K562 (cell line): Measurements from ENCODE around the gene SNAPC3. TPM values are rescaled to one million over a fixed set of nuclear protein-coding genes. Genes with fewer than 3 reads are reported as not detected.

Experiments
- ATAC-seq: fragments of 200-7000 bp; cut with Tn5 transposase; 3 replicates; pipeline ENCODE4 v1.9.1; 2020; ENCODE audit warnings: moderate library complexity
- BruUV-seq: library from RNA; stranded (reverse); fragments of 400-500 nt; replicated peaks from 2 replicates; lab custom pipeline; 2021; lab: Mats Ljungman, UMichigan
- CTCF ChIA-PET: fragments of 300-600 bp; formaldehyde crosslinking; extraction: SDS; loops from one replicate; lab custom pipeline; 2021; ENCODE audit warnings: low intra/inter-chr PET ratio; lab: Yijun Ruan, JAX
- POLR2A ChIA-PET: fragments of 300-600, 350-650 bp; sonication (Branson Sonifier 250); formaldehyde crosslinking; extraction: SDS; loops from one replicate; lab custom pipeline; 2021; ENCODE audit warnings: antibody characterized with exemption, inconsistent platforms; lab: Yijun Ruan, JAX
- DNase-seq, 4 experiments: peaks; one replicate each; pipeline versions ENCODE4 v3.0.0 to v3.0.0-alpha.2; 2011 to 2018; ENCODE audit warnings: low spot score in 3 of 4, mixed read lengths in 3 of 4; ENCODE audit errors: extremely low read depth in 1 of 4
- FAIRE-seq: peaks from 2 replicates; lab custom pipeline; 2011; peaks lifted over from hg19 to GRCh38; lab: Jason Lieb, UNC
- H2AFZ ChIP-seq: 2 replicates; pipeline ENCODE4 v1.6.0; 2011; ENCODE audit warnings: low read depth, low read length, control low read depth, inconsistent platforms
- H3K27ac ChIP-seq: fragments of 200-600 bp; 3 replicates; pipeline ENCODE4 v1.8.0; 2011; ENCODE audit warnings: low read depth, mild to moderate bottlenecking, control low read depth, inconsistent platforms, low read length, moderate library complexity, mixed read lengths; ENCODE audit errors: extremely low read depth
- H3K27me3 ChIP-seq, 2 experiments: fragments of 300-600 bp in 1 of 2; 2 replicates in 1 of 2; 3 replicates in 1 of 2; pipeline versions ENCODE4 v1.6.0 to v1.8.0; 2011; ENCODE audit warnings: inconsistent platforms in 2 of 2, low read length in 2 of 2, mild to moderate bottlenecking in 1 of 2, mixed read lengths in 1 of 2, moderate library complexity in 1 of 2; ENCODE audit not compliant: control insufficient read depth in 2 of 2, insufficient read depth in 2 of 2
- H3K36me3 ChIP-seq: fragments of 300-600 bp; 3 replicates; pipeline ENCODE4 v1.8.0; 2011; ENCODE audit warnings: mild to moderate bottlenecking, low read length, inconsistent platforms; ENCODE audit not compliant: control insufficient read depth, insufficient read depth
- H3K4me1 ChIP-seq, 2 experiments: fragments of 200-600 bp in 1 of 2; replicated peaks in 1 of 2; 2 replicates in 1 of 2; 3 replicates in 1 of 2; pipeline versions ENCODE4 v1.5.1 to v1.8.0; 2011; ENCODE audit warnings: inconsistent platforms in 2 of 2, low read length in 2 of 2, mild to moderate bottlenecking in 1 of 2, mixed read lengths in 1 of 2, moderate library complexity in 1 of 2; ENCODE audit not compliant: control insufficient read depth in 2 of 2, insufficient read depth in 2 of 2
- H3K4me2 ChIP-seq: 2 replicates; pipeline ENCODE4 v1.6.1; 2011; ENCODE audit warnings: low read length, control low read depth, inconsistent platforms, mixed read lengths; ENCODE audit not compliant: insufficient read depth
- H3K4me3 ChIP-seq: fragments of 200-600 bp; sonication (generic), shearing (Covaris generic); 2 replicates; pipeline ENCODE4 v1.5.1; 2016; ENCODE audit warnings: control low read depth, inconsistent platforms
- H3K79me2 ChIP-seq: fragments of 200-600 bp; 3 replicates; pipeline ENCODE4 v1.8.0; 2011; ENCODE audit warnings: low read length, inconsistent platforms; ENCODE audit not compliant: control insufficient read depth, insufficient read depth
- H3K9ac ChIP-seq, 2 experiments: 2 replicates each; pipeline versions ENCODE4 v1.6.0 to v1.6.1; 2011; ENCODE audit warnings: low read depth in 2 of 2, low read length in 2 of 2, control low read depth in 1 of 2, inconsistent platforms in 1 of 2, mild to moderate bottlenecking in 1 of 2, mixed read lengths in 1 of 2; ENCODE audit not compliant: insufficient read depth in 1 of 2
- H3K9me1 ChIP-seq: one replicate; pipeline ENCODE4 v1.6.0; 2011; ENCODE audit warnings: inconsistent platforms, mild to moderate bottlenecking, low read length, moderate library complexity; ENCODE audit not compliant: control insufficient read depth, insufficient read depth
- H3K9me3 ChIP-seq: replicated peaks from 2 replicates; pipeline ENCODE4 v1.5.1; 2011; ENCODE audit warnings: low read depth, low read length, inconsistent platforms; ENCODE audit not compliant: control insufficient read depth, insufficient read depth
- H4K20me1 ChIP-seq: replicated peaks from 2 replicates; pipeline ENCODE4 v1.6.1; 2011; ENCODE audit warnings: low read length, inconsistent platforms, mixed read lengths; ENCODE audit not compliant: control insufficient read depth, insufficient read depth
- DEAF1 ChIP-seq: fragments of 450-650 bp; formaldehyde crosslinking; IDR thresholded peaks from 2 replicates; pipeline ENCODE4 v1.4.0; 2020; ENCODE audit warnings: mild to moderate bottlenecking, moderate library complexity
- DIDO1 ChIP-seq: fragments of 450-650 bp; IDR thresholded peaks from 2 replicates; pipeline ENCODE4 v1.6.1; 2016; ENCODE audit warnings: low read depth, missing biosample characterization, missing genetic modification characterization
- ETV5 ChIP-seq: sonication (generic); formaldehyde crosslinking; IDR thresholded peaks from 2 replicates; pipeline ENCODE4 v1.4.0; 2020; ENCODE audit warnings: low read depth, mild to moderate bottlenecking, missing genetic modification reagents
- ID3 ChIP-seq, 2 experiments: fragments of 250-450 bp in 1 of 2; fragments of 450-650 bp in 1 of 2; sonication (Bioruptor Pico) in 1 of 2; IDR thresholded peaks; 2 replicates each; pipeline versions ENCODE4 v1.6.1 to v1.8.0; 2016 to 2021; ENCODE audit warnings: mild to moderate bottlenecking in 2 of 2, moderate library complexity in 2 of 2, missing compliant biosample characterization in 1 of 2, missing genetic modification characterization in 1 of 2
- LARP7 ChIP-seq: fragments of 450-650 bp; IDR thresholded peaks from 2 replicates; pipeline ENCODE4 v1.6.1; 2016
- MAX ChIP-seq: sonication (generic); formaldehyde crosslinking; IDR thresholded peaks from 2 replicates; pipeline ENCODE4 v1.9.0; 2022; ENCODE audit warnings: mild to moderate bottlenecking, missing genetic modification reagents
- POLR3G ChIP-seq: IDR thresholded peaks from 2 replicates; pipeline ENCODE4 v1.6.1; 2011; ENCODE audit not compliant: insufficient read length, insufficient replicate concordance; ENCODE audit errors: extremely low read depth
- RBM17 ChIP-seq: fragments of 200-400 bp; formaldehyde crosslinking; IDR thresholded peaks from 2 replicates; pipeline ENCODE4 v1.6.1; 2017; ENCODE audit warnings: low read depth, mild to moderate bottlenecking, low read length, borderline replicate concordance
- SUPT5H ChIP-seq: fragments of 450-650 bp; IDR thresholded peaks from 2 replicates; pipeline ENCODE4 v1.6.1; 2016
- ZNF217 ChIP-seq: sonication (generic); formaldehyde crosslinking; IDR thresholded peaks from 2 replicates; pipeline ENCODE4 v1.8.0; 2022; ENCODE audit warnings: mild to moderate bottlenecking, missing genetic modification reagents
- ZNF23 ChIP-seq: fragments of 250-450 bp; sonication (Bioruptor Pico); IDR thresholded peaks from 2 replicates; pipeline ENCODE4 v1.4.0; 2020; ENCODE audit warnings: mild to moderate bottlenecking
- ZNF253 ChIP-seq: fragments of 250-450 bp; sonication (Bioruptor Pico); conservative IDR thresholded peaks from 2 replicates; pipeline ENCODE4 v1.6.1; 2021; ENCODE audit warnings: mild to moderate bottlenecking
- ZNF639 ChIP-seq, 2 experiments: fragments of 200-800 bp in 1 of 2; sonication (Bioruptor generic) in 1 of 2; sonication (generic) in 1 of 2; formaldehyde crosslinking in 1 of 2; IDR thresholded peaks in 1 of 2; conservative IDR thresholded peaks in 1 of 2; 2 replicates each; pipeline versions ENCODE4 v1.5.0 to v1.6.1; 2016 to 2020; ENCODE audit warnings: missing compliant biosample characterization in 1 of 2, missing genetic modification characterization in 1 of 2, missing genetic modification reagents in 1 of 2
- WGBS: fragments of 100-300 bp; shearing (Covaris generic); methylation state at CpG from one replicate; pipeline ENCODE4 v1.1.6; 2016; ENCODE audit warnings: low coverage, mixed read lengths; ENCODE audit not compliant: insufficient coverage; ENCODE audit errors: missing lambda C conversion rate; 5-methylcytosine and 5-hydroxymethylcytosine counted together
- in situ Hi-C: fragments of 300-500 bp; cut with MboI; formaldehyde crosslinking; loops from 4 replicates; pipeline ENCODE4 v1.15.0; 2018; ENCODE audit warnings: inconsistent platforms, mixed read lengths
- intact Hi-C: fragments of 100-400 bp; cut with micrococcal nuclease; formaldehyde crosslinking; loops from 2 replicates; pipeline ENCODE4 v1.14.2; 2022
- polyA plus RNA-seq, 8 experiments: library from polyadenylated mRNA; depleted of rRNA in 4 of 8; stranded (reverse) in 5 of 8; unstranded in 3 of 8; fragments of >200 nt; fragmentation: Nextera tagmentation in 2 of 8; fragmentation: Illumina TruSeq in 1 of 8; extraction: Ambion mirVana in 2 of 8; extraction: Trizol in 1 of 8; gene quantifications; 2 replicates each; pipeline versions ENCODE4 v1.2.1 to v1.2.3, GENCODE V29; 2011 to 2014; ENCODE audit warnings: inconsistent platforms in 1 of 8, missing spikeins in 1 of 8
- total RNA-seq, 7 experiments: library from RNA; depleted of rRNA in 6 of 7; stranded (reverse); fragments of >200 nt in 6 of 7; fragmentation: Illumina TruSeq in 2 of 7; extraction: Trizol in 2 of 7; gene quantifications; 2 replicates each; pipeline versions ENCODE4 v1.2.1 to v1.2.3, GENCODE V29; 2011 to 2021; ENCODE audit warnings: low replicate concordance in 1 of 7

Gene SNAPC3
- total and polyA plus RNA-seq, 9 of the 15 experiments (the other 6 are each of a cell fraction or from before 2014, with no cell fraction given) = 2.3 to 38.9 (median 19.8) TPM

GRCh38 chr9:15444141-15444540, 21.5 kb downstream of the SNAPC3 start:
- Histone ChIP-seq H3K9me3 (no peaks in the 10 kb centered on the region), H3K79me2 (peaks cover 12% of the 10 kb centered on the region), H3K27me3 (no peaks in the 10 kb centered on the region), H3K9ac (no peak overlapping the region), H3K36me3 (peaks cover 70% of the 10 kb centered on the region), H3K27ac (no peak overlapping the region), H3K4me3 (no peak overlapping the region), H2AFZ (no peak overlapping the region), H4K20me1 (no peaks in the 10 kb centered on the region), H3K4me1 (no peaks in the 10 kb centered on the region), H3K4me2 (no peak overlapping the region), H3K9me1 (peaks cover 2% of the 10 kb centered on the region)
- TF ChIP-seq MAX (CRISPR knock-in tag) (no peak), LARP7 (no peak), SUPT5H (no peak)
- in situ Hi-C loops = no loop called here
- no peak for DNase-seq
- FAIRE-seq = no peak
- BruUV-seq = no TSS peak
- ATAC-seq = no peak
- ChIA-PET POLR2A (no interaction called here), CTCF (no interaction called here)
- intact Hi-C loops = no loop called here
- WGBS = 92% methylated on average over 3 of the region's 3 CpGs

GRCh38 chr9:15453956-15454355, 31.3 kb downstream of the SNAPC3 start:
- FAIRE-seq = no peak
- no peak overlapping the region for H3K4me3 ChIP-seq
- H3K36me3 ChIP-seq = peaks cover 72% of the 10 kb centered on the region
- ChIA-PET CTCF (no interaction called here), POLR2A (no interaction called here)
- no peaks in the 10 kb centered on the region for H3K4me1 ChIP-seq
- H3K27me3 ChIP-seq = no peaks in the 10 kb centered on the region
- in situ Hi-C loops = no loop called here
- H4K20me1 ChIP-seq = no peaks in the 10 kb centered on the region
- no peak overlapping the region for H3K4me2 ChIP-seq
- ATAC-seq = no peak
- no peak overlapping the region for H3K27ac ChIP-seq
- H3K9me1 ChIP-seq = no peaks in the 10 kb centered on the region
- H3K79me2 ChIP-seq = no peaks in the 10 kb centered on the region; the same call in 2 of the 3 replicates
- intact Hi-C loops = no loop called here
- no TSS peak for BruUV-seq
- no peak overlapping the region for H2AFZ ChIP-seq
- no peak overlapping the region for H3K9ac ChIP-seq
- WGBS = 100% methylated on average over 4 of the region's 5 CpGs
- no peak for DNase-seq
- no peaks in the 10 kb centered on the region for H3K9me3 ChIP-seq
- TF ChIP-seq DIDO1 (tag) = no peak
- no peak for TF ChIP-seq ETV5
- no peak for TF ChIP-seq DEAF1 (CRISPR knock-in tag)
- no peak for TF ChIP-seq ZNF253
- TF ChIP-seq ZNF23 (CRISPR knock-in tag) = no peak
- TF ChIP-seq ID3 (CRISPR knock-in tag; IDR thresholded peaks at IDR 0.05) = no peak
- TF ChIP-seq ID3 (tag; IDR thresholded peaks at IDR 0.05) = no peak
- TF ChIP-seq ZNF217 (CRISPR knock-in tag) = no peak
- no peak for TF ChIP-seq POLR3G
- no peak for TF ChIP-seq ZNF639 (CRISPR knock-in tag; conservative IDR thresholded peaks at IDR 0.05 in 1 of 2, IDR thresholded peaks at IDR 0.05 in 1 of 2)
- no peak for TF ChIP-seq RBM17
